GM12872 (cell line): ENCODE data around the gene PRKG1.

ENCODE experiments used
- TF ChIP-seq, protein P1 (sequence below): IDR thresholded peaks from 3 replicates; pipeline ENCODE4 v1.5.1; 2011; ENCODE audit warnings: low read depth, mild to moderate bottlenecking, low read length, moderate library complexity; ENCODE audit not compliant: insufficient read depth

Gene PRKG1

GRCh38 chr10:51800725-51801424 is 726.6 kb downstream of the PRKG1 start:
- TF ChIP-seq, protein P1, sequence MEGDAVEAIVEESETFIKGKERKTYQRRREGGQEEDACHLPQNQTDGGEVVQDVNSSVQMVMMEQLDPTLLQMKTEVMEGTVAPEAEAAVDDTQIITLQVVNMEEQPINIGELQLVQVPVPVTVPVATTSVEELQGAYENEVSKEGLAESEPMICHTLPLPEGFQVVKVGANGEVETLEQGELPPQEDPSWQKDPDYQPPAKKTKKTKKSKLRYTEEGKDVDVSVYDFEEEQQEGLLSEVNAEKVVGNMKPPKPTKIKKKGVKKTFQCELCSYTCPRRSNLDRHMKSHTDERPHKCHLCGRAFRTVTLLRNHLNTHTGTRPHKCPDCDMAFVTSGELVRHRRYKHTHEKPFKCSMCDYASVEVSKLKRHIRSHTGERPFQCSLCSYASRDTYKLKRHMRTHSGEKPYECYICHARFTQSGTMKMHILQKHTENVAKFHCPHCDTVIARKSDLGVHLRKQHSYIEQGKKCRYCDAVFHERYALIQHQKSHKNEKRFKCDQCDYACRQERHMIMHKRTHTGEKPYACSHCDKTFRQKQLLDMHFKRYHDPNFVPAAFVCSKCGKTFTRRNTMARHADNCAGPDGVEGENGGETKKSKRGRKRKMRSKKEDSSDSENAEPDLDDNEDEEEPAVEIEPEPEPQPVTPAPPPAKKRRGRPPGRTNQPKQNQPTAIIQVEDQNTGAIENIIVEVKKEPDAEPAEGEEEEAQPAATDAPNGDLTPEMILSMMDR = no peak

DNA sequence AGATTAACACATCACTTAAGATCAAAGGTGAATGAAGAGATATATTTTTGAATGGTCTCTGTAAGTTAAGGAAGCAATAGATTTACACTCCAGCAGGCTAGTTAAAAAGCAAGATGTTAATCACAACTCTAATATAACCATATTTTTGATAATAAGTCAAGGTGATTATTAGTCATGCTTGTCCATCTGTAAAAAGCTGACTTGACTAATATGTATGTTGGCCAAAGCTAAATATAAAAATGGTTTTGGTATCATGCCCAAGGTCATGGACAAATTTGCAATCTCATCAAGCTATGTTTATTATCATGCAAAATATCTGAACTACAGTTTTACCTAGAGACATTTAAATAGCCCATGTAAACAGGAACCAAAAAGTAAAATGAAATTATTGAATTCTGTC is 727.7 kb downstream of the PRKG1 start:
- TF ChIP-seq, protein P1 = no peak

GRCh38 chr10:51804866-51805265 is 730.6 kb downstream of the PRKG1 start:
- TF ChIP-seq, protein P1 = no peak

- TF ChIP-seq, protein P1 = no peak
These were observed 732.0 kb downstream of the PRKG1 start for GRCh38 chr10:51806079-51806835.

- TF ChIP-seq, protein P1 = no peak
These were observed 733.9 kb downstream of the PRKG1 start for GRCh38 chr10:51808187-51808586.

DNA sequence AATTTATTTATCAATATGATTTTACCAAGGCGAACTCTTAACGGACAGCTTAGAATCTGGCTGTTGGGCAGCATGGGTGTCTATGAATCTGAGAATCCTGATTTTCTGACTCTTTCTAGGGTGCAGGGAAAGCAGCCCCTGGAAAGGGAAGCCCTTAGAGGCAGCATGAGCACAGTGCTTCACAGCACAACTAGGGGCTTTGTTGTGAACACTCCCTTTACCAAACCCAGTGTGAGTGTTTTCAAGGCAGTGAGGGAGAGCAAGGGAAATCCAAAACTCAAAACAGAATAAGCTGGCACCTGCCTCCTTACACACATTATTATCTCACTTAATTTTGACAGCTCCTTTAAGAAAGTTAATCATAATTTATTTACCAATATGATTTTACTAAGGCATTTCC is 741.4 kb downstream of the PRKG1 start:
- TF ChIP-seq, protein P1 = no peak

DNA sequence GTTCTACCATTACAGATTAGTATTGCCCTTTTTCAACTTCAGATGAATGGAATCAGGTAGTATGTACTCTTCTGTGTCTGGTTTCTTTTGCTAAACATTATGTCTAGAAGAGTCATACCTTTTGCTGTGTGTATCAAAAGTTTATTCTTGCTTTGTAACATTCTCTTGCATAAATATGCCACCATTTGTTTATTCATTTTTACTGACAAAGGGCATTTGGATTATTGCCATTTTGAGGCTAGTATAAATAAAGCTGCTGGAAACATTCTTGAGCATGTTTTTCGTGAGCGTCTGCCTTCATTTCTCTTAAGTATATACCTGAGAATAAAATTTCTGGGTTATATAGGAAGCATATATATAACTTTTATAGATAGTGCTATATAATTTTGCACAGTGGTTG is 746.8 kb downstream of the PRKG1 start:
- TF ChIP-seq, protein P1 = no peak
